GF-D8 (cell line): Measurements from ENCODE around the gene RFPL4A.

Experiments
- DNase-seq: peaks from one replicate; lab custom pipeline; 2025; lab: John Stamatoyannopoulos, UW

Gene RFPL4A

DNA sequence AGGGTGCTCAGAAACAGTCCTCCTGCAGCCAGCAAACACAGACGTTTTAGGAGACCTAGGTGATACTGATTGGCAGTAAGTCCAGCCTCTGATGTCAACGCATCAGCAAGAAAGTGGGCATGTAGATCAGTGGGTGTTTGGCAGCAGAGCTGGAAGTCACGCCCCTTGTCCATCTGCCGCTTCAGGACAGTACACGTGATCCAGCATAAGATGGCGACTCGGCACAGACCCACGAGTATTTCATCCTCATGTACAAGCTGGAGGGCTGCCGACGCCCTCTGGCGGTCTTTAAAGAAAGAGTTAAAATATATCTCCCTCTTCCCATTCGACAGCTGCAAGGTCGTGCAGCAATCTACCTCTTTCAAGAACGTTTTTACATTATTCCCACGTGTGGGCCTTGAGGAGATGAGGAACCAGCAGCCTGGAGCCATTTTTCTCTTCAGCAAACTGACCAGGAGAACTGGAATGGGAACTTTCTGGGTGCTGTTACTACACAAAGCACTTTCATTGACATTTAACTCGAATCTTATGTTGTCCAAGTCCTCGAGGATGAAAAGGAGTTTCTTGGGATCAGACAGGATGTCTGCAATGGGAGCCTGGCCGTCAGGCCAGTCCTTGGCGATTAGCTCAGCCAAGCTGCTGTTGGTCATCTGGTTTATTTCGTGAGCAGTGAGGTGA is 50.6 kb downstream of the RFPL4A start:
- peak; percentile 39 for DNase-seq

DNA sequence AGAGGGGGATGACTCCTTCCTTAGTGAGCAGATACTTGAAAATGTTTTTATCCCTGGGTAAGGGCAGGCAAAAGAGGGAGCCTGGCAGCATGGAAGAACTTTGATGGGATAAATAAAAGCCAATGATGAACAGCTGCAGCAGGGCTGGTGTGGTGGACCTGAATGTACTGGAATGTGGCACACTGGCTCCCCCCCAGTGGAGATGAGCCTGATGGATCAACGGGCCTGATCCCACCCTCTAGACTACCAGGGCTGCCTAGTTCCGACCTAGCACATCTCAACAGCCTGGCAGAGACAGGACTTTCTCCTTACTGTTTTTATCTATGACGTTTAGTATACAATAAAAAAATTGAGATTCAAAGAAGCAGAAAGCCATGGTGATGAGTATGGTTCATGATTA is 52.4 kb downstream of the RFPL4A start:
- DNase-seq, result no peak

DNA sequence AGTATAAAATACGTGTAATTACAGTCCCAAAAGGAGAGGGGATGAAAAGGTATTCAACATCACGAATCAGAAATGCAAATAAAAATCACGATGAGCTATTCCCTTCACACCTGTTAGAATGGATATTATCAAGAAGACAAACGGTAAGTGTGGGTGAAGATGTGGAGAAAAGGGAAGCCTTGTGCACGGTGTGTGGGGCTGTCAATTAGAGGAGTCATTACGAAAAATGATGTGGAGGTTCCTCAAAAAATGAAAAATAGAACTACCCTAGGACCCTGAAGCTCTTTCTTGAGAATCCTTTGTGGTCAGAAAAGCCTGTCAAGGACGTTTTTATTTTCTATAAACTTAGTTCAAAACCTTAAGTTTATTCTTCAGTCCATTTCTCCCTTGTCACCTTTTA is 53.6 kb downstream of the RFPL4A start:
- DNase-seq, result no peak
